NCI-H128 (cell line): ENCODE data around the gene THBS1.

Source experiments
- DNase-seq: peaks from one replicate; lab custom pipeline; 2025; ENCODE audit not compliant: unreplicated experiment; lab: John Stamatoyannopoulos, UW

The THBS1 gene

DNA sequence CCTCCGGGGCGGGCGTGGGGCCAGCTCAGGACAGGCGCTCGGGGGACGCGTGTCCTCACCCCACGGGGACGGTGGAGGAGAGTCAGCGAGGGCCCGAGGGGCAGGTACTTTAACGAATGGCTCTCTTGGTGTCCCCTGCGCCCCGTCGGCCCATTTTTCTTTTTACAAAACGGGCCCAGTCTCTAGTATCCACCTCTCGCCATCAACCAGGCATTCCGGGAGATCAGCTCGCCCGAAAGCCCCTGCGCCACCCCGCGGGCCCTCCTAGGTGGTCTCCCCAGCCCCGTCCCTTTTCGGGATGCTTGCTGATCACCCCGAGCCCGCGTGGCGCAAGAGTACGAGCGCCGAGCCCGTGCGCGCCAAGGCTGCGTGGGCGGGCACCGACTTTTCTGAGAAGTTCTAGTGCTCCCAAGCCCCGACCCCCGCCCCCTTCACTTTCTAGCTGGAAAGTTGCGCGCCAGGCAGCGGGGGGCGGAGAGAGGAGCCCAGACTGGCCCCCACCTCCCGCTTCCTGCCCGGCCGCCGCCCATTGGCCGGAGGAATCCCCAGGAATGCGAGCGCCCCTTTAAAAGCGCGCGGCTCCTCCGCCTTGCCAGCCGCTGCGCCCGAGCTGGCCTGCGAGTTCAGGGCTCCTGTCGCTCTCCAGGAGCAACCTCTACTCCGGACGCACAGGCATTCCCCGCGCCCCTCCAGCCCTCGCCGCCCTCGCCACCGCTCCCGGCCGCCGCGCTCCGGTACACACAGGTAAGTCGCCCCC lies at the start of gene THBS1:
THBS1 (plus strand) TSS at position 595 of the 757 bp plus-strand sequence. CDS start 779 bp downstream, outside the sequence.
- DNase-seq = no peak

DNA sequence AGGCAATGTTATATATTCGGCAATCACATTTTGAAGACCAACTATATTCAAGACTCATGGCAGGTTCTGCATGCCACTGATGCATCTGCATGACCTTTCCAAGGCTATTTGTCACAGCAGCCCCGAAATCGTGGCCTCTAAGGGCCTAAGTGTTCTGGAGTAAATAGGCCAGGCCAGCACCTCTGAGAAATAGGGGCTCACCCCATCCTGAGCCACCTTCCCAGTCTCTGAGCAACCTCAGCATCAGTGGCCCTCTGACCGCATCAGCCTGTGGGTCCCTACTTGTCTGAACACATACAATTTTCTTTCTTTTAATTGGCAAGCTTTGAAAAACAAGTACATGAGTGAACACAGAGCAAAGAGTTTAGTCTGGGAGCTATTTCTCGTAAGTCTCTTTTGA lies 45.9 kb upstream of the THBS1 start:
- DNase-seq = no peak

DNA sequence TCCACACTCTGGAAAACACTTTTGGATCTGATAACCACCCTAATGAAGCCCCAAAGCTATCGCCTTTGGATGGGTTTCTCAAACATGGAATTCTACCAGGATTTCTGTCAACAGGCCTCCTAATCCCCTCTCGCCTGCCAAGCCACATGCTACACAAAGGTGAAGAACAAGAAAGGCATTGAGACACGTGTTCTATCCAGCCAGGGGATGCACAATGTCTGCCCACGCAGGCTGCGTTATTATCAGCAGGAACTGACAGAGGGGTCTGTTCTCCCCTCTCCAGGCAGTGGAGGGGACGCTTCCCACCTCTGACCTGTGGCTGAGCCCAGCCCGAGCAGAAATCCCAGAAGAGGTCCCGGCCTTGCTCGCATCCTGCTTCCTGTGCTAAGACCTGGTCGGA lies 45.4 kb upstream of the THBS1 start:
- DNase-seq = no peak

DNA sequence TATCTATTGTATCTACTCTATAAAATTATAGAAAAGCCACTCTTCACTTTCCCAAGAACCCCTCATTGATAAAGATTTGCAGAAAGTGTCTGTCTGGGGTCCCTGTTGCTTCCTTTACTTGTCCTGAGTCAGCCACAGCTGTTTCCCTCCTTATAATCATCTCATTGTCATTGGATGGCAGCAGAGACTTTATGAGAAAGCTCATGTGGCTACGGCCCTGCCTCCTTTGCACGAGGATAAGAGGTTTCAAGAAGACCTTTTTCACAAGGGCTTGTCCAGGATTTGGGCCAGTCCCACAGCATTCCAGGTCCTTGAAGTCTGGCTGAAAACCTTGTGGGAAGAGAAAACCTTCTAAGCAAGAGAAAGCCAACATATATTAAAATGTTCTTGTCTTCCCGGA lies 41.9 kb upstream of the THBS1 start:
- no peak for DNase-seq

DNA sequence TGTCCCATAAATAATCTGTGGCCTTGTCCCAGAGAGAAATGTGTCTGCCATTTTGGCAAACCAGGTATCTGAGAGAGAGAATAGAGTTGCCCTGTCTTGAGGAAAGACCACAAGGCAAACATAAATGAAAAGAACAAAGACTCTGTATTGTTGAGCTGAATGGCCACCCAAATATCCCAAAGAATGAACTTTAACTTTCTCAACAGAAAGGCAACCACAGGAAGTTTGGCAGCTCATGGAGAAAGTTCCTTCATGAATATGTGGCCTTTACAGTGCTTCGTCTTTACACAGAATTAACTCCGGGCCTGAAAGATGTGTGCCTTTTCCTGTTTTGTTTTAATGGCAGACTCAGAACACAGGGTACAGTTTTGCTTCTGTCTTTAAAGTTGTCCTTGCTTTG lies 41.4 kb upstream of the THBS1 start:
- DNase-seq = no peak

DNA sequence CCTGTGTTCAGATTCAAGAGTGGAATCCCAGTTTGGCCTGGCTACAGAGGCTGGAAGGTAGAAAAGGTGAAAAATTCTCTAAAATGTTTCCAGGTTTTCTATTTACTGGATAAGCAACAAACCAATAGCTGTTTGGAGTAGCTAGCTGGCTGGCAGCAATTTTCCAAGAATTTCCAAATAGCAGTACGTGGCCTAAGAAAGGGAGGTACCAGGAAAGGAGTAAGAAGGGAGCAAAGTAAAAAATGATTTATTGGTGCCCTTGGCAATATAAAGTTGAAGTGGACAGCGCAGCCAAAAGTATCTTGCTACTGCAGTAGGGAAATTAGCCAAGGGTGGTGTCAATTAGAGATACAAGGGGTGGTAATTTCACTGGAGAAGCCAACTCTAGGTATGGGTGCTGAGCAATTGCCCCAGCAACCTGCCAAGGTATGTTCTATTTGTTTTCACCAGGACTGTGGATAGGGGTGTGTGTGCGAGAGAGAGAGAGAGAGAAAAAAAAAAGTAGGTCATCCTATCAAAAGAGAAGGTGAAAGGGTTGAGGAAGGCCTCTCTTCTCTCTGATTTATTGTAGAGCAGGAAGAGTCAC lies 40.8 kb upstream of the THBS1 start:
- no peak for DNase-seq

DNA sequence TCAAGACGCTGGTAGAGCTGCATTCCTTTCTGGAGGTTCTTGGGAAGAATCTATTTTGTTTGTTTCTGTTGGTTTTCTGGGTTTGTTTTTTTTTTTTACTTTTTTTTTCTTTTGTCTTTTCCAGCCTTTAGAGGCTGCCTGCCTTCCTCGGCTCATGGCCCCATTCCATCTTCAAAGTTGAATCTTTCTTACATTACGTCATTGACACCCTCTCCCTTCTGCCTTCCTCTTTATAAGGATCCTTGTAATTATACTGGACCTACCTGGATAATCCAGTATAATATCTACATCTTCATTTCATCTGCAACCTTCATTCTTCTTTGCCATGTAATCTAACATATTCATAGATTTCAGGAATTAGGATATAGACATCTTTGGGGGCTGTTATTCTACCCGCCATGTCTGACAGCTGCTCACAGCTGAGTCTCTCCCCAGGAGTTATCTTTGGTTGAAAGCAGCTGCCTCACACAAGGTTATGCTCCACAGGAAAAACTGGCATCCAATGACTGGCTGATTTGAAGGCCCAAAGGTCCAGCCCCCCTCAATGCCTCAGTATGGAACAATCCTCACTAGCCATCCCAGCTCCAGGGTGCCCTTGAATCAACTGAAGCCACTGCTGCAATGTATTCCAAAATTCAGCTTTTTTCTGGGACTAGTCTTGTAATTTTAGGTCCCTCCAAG lies 38.4 kb upstream of the THBS1 start:
- no peak for DNase-seq

DNA sequence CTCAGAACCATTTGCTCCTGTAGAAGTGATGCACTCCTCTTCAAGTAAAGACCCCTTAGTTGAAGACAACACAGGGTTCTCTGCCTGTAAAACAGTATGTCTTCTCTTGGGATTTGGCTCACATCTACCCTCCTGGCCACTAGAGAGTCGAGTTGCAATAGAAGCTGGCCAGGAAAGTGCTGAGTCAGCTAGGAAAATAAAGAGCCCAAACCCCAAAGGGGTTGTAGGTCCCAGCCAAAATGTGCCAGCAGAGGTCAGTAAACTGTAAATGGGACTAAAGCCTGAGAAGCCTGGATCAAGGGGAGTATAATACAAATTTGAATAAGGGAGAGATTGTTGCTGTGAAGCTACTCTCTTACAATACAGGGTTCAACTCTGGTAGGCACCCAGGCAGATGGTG lies 37.2 kb upstream of the THBS1 start:
- no peak for DNase-seq

DNA sequence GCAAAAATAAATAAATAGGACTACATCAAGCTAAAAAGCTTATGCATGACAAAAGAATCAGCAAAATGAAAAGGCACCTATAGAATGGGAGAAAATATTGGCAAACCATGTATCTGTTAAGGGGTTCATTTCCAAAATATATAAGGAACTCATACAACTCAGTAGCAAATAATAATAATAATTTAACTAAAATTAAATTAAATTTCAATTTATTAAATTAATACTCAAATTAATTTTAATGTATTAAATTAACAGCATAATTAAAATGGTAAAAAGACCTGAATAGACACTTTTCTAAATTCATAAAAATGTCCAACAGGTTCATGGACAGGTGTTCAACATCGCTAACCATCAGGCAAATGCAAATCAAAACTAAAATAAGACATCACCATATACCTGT lies 34.0 kb upstream of the THBS1 start:
- DNase-seq = no peak

DNA sequence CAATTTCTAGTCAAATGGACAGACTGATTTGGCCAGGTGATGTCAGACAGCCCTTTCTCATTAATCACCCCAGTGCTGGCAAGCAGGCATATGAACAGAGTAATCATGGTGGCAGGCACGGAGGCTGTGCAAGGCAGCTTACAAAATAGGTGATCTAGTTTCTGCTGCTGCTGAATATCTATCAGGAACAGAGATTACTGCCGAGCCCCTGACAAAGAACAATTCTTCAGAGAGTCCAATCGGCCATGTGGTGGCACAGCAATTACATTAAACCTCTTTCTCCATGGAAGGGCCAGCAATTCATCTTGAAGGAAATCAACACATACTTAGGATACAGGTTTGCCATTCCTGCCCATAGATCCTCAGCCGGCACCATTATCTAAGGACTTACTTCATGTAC lies 32.3 kb upstream of the THBS1 start:
- no peak for DNase-seq

DNA sequence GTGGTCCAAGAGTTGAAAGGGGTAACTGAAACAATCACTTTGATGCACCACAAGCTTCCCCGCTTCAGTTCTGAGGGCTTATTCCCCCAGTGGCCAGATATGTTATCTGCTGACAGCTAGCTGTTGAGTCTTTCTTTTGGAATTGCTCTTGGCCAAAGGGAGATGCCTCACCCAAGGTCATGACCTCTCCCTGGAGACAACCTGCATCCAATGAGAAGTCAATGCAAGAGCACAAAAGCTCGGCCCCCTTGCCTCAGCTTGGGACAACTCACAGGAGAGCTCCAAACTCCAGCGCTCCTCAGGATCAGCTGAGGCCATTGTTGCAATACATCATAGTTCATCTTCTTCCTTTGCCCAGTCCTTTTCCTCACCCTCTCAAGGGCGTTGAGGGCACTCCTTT lies 31.0 kb upstream of the THBS1 start:
- no peak for DNase-seq

DNA sequence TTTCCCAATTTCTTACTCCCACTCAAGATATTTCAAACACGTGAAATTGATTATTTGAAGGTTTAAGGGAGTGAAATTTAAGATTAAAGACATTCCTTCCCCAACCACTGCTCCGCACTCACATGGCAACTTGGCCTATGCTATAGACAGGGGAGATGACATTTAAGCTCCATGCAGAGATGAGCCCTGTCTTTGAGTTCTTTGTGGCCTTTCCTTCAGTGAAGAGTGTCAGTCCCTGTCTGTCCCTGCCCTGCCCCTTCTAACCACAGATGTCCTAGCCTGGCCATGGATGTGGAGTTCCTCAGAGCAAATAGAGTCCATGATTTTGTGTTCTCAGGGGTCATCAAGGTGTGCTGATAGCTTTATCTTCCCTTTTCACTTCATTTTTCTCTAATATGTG lies 29.4 kb upstream of the THBS1 start:
- no peak for DNase-seq

DNA sequence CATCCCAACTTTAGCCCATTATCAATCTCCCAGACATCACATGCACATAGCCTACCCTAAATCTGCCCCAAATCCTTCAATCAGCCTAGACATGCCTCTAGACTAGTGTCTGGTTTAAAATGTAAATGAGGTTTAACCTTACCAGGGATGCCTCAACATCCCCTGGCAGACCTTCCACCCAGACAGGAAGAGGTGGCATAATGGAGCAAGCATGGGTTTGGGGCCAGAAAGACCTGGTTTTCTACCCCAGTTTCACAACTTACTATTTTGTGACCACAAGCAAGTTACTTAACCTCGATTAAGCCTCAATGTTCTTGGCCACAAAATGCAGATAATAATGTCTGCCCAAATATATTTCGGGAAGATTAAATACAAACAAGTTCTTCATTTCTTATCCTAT lies 28.3 kb upstream of the THBS1 start:
- no peak for DNase-seq

DNA sequence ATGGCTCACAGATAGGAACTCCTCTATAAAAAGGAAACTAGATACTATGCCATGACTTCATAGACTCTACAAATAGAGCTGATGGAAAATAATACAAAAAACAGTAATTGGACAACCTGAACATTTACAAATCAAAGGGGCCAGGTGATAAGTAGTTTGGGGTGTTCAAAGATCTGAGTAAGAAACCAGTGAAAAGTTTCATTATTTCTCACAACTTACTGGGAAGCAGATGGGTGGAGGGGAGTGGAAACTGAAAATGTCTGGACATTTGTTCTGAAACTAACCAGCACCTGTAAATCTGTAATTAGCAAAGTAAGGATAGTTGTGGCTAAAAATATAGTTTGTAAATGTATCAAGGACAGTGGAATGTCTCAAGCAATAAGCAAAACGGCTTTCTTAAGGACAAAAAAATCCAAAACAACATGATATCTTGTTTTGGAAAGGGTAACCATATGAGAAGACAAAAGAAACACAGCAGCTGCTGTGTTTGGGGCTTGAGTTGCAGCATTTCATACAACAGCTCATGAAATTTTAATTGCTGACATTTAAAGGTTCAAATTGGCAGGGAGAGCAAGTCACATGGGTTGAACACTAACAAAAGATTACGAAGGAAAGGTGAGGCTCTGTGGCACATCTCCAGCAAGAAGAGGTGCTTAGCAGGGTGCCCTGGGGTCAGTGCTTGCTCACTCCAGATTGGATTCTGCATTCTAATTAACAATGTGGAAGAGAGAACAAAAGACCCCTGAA lies 26.8 kb upstream of the THBS1 start:
- peak; percentile 22 for DNase-seq

DNA sequence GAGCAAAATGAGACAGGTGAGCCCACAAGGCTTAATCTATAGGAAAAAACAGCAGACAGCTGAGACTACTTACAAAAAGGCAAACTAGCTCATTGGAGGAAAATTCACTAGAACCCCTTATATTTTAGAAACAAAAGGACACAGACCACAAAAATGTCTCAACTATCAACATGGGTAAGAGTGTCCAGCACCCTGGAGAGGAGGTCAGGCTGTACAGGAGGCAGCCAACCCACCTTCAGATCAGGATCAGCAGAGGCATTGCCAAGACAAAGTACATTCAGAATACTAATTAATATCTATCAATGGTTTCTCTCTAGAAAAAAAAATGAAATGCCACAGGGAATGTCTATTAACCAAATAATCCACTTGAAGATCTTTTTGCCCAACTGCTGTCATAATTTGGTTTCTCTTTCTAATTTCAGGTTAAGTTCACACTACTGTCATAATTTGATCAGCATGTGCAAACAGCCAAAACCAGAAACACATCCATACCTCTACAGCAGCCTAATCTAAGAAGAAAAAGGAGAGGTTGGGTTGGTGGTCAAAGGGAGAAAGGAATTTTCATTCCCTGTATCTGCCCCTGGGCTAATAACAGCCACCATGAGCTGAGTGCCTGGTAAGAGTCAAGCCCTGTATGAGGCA lies 26.0 kb upstream of the THBS1 start:
- DNase-seq = no peak

DNA sequence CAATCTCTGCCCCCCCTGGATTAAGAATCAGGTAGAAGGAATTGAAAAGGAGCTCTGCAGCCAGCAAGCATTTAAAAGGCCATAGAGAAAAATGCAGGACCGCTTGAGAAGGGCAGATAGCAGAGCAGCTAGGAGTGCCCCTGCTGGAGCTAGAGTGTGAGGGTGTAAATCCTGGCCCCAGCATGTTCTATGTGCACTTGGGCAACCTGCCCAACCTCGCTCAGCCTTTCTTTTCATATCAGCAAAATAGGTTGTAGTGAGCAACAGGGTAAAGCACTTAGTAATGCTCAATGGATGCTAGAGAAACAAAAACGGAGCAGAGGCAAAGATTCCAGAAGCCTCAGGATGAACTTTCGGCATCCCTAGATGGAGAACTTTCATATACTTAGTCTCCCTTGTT lies 25.0 kb upstream of the THBS1 start:
- DNase-seq = no peak

DNA sequence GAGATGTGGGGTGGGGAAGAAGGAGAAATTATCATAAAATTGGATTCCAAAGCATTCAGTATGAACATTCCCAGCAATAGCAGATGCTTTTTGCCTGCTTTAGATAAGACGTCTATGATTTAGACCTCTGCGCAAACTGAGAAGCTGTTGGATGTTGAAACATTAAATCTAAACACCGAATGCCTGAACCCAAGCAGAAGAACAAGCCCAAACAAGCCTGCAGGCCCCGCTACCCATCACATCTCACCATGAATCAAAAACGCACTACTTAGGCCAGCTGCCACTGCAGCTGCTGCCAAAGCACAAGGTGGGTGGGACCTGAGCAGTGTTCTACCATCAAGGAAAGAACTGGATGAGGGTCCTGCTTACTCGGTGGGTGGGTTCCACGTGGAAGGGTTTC lies 24.4 kb upstream of the THBS1 start:
- no peak for DNase-seq

DNA sequence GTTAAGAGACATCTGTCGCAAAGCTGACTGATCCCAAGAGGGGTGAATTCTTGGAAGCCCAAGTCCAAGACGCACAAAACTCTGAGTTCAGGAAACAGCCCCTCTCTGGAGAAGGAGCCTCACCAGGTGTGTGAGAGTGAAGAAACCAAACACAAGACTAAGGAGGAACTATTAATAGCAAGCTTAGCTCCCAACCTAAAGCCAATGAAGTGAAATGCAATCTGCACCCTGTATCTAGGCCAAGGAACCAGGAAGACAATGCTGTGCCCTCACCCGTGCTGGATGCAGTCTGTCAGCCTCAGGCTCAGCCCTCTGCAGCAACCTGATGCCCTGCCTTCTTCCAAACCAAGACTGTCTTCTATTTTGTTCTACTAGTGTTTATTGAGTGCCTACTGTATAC lies 22.5 kb upstream of the THBS1 start:
- DNase-seq = no peak

DNA sequence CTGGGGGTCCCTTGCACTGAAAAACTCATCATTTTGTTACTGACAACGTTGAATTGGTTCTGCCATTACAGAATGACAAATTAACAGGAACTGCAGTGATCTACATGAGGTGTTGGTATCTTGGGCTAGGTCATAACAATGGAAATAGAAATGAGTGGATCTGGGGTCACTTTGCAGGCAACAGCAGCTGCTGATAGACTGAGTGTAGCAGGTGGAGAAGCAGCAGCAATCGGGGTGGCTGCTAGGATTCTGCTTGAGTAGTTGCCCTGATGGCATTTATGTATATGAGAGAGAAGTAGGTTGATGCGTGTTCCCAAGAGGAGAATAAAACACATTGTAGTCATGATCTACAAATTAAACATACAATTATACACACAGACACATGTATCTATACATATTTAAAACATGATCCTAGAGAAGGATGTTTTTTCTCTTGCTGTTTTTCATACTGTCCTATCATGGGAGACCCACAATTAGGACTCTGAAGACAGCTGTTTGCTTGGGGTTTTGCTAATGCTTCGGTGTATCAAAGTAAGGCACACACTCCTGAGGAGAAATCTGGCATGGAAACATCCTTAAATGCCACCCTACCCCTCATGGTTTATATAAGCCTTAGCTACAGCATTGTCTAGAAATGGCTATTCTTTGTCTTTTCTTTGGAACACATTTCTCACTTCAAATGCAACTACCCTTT lies 15.8 kb upstream of the THBS1 start:
- DNase-seq = no peak

DNA sequence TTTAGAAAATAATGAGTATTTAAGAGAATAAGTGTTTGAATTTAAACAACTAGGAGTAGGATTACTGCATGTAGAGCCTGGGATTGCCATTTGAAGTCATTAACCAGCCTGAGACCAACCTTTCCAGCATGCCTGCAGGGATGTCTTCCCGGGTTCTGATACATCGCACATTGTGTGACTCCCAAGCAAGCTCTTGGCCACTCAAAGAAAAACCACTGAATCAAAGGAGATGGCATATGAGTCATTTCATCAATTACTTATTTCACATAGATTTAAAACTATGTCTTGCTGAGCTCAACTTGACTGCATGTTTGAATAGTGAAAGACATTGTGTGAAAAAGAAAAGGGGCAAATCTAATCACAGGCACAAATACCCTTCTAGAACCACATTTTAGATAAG lies 15.0 kb upstream of the THBS1 start:
- DNase-seq = no peak

DNA sequence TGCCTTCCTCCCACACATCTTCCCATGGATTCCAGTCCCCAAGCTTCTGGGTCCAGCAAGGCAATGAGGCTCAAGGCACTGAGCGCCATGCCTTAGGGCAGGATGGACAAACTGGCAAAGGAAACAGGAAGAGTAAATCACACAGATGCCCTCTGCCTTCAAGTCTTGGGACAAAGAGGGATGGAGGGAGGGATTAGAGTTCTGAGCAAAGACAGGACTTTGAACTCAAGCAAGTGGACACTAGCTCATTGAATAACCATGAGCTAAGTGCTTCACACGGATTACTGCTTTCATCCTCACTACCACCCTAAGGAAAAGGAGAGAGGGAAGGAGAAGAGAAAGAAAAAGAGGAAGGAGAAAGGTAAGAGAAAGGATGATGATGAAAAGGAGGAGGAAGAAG lies 7.6 kb upstream of the THBS1 start:
- DNase-seq = no peak
